Kidney (tissue), 14 donors: ENCODE measurements around the gene PDCD7. TPM values are rescaled to one million over a fixed set of nuclear protein-coding genes. Genes with fewer than 3 reads are reported as not detected.

Experiments
- DNase-seq, 5 donors: peaks; one replicate each; pipeline ENCODE4 v3.0.0-alpha.2; 2013 to 2020
- FAIRE-seq: peaks from 2 replicates; lab custom pipeline; 2012; peaks lifted over from hg19 to GRCh38; lab: Jason Lieb, UNC
- H3K27ac ChIP-seq, 2 donors: one replicate each; pipeline ENCODE4 v1.7.0; 2013; ENCODE audit warnings: low read depth in 2 of 2, low read length in 2 of 2, inconsistent platforms in 1 of 2
- H3K27me3 ChIP-seq: one replicate; pipeline ENCODE4 v1.7.1; 2013; ENCODE audit warnings: low read length, inconsistent platforms; ENCODE audit not compliant: control insufficient read depth, insufficient read depth
- H3K36me3 ChIP-seq, 3 donors: one replicate each; pipeline versions ENCODE4 v1.7.0 to v1.7.1; 2013; ENCODE audit warnings: low read length in 3 of 3, control low read depth in 1 of 3, inconsistent platforms in 1 of 3; ENCODE audit not compliant: insufficient read depth in 3 of 3, control insufficient read depth in 2 of 3
- H3K4me1 ChIP-seq, 3 donors: one replicate each; pipeline versions ENCODE4 v1.7.0 to v1.7.1; 2013; ENCODE audit warnings: low read length in 3 of 3, inconsistent platforms in 1 of 3, low read depth in 1 of 3; ENCODE audit not compliant: control insufficient read depth in 2 of 3, insufficient read depth in 2 of 3
- H3K4me3 ChIP-seq, 3 donors: one replicate each; pipeline versions ENCODE4 v1.7.0 to v1.8.1; 2013; ENCODE audit warnings: low read length in 3 of 3, control low read depth in 1 of 3, inconsistent platforms in 1 of 3
- H3K9ac ChIP-seq, 3 donors: one replicate each; pipeline versions ENCODE4 v1.7.0 to v1.7.1; 2013; ENCODE audit warnings: low read length in 3 of 3, control low read depth in 1 of 3, inconsistent platforms in 1 of 3
- H3K9me3 ChIP-seq, 3 donors: one replicate each; pipeline versions ENCODE4 v1.7.0 to v1.7.1; 2013; ENCODE audit warnings: low read length in 3 of 3, control low read depth in 1 of 3, inconsistent platforms in 1 of 3; ENCODE audit not compliant: control insufficient read depth in 2 of 3, insufficient read depth in 1 of 3
- intact Hi-C: fragments of 100-400 bp; cut with DNase I; formaldehyde crosslinking; loops from one replicate; pipeline ENCODE4 v1.11.1; 2022
- polyA plus RNA-seq: library from polyadenylated mRNA; stranded (reverse); fragments of 350-450 nt; fragmentation: Illumina TruSeq; extraction: RNeasy Lipid Tissue Mini Kit (QIAGEN cat#74804); gene quantifications from one replicate; pipeline ENCODE4 v1.2.3, GENCODE V29; 2014; ENCODE audit warnings: low read depth, low replicate concordance; ENCODE audit not compliant: insufficient read depth
- total RNA-seq: library from RNA; stranded (reverse); fragmentation: NEBNext Ultra II Directional; extraction: Animal tissue kit (Norgen Biotek cat#: 25700); gene quantifications from one replicate; pipeline ENCODE4 v1.2.1, GENCODE V29; 2021
- TF ChIP-seq, protein P1 (sequence below): IDR thresholded peaks from 3 replicates; pipeline ENCODE4 v1.5.1; 2012; ENCODE audit warnings: mild to moderate bottlenecking, moderate library complexity, borderline replicate concordance; ENCODE audit not compliant: insufficient read depth; ENCODE audit errors: extremely low read depth
- donor health status: control.
- donor health status: control.
- donor health status: control.
- donor health status: control.
- donor health status: control.
- donor health status: DM: yes; HTN: yes; CAD: no.
- donor health status: Normal renal cell carcinoma (clear cell type).

Gene PDCD7
- total and polyA plus RNA-seq, 2 donors from 2014 or later: 10.4 to 21.5 TPM

DNA sequence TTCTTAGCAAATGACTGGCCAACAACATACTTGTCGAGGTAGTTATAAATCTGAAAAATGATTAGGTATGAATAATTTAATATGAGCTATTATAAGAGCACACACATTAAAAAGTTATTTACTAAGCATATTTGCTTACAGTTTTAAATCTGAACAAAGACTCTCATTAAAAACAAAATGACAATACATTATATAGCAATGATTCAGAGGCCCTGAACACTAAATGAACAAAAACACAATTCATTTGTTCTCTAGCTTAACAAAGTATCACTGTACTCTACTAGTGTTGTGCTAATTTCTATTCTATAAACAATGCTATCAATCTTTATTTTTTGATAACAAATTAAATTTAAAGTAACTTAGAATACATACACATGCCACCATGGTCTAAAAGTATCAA lies 30.5 kb upstream of the PDCD7 start:
- peaks cover 0 to 9% (median 0%) of the 10 kb centered on the region in 3 donors for H3K4me1 ChIP-seq
- no peak for FAIRE-seq
- intact Hi-C loops: no loop called here
- no peak for DNase-seq
- no peak overlapping the region for H3K9ac ChIP-seq
- no peak overlapping the region for H3K27ac ChIP-seq
- TF ChIP-seq, protein P1, sequence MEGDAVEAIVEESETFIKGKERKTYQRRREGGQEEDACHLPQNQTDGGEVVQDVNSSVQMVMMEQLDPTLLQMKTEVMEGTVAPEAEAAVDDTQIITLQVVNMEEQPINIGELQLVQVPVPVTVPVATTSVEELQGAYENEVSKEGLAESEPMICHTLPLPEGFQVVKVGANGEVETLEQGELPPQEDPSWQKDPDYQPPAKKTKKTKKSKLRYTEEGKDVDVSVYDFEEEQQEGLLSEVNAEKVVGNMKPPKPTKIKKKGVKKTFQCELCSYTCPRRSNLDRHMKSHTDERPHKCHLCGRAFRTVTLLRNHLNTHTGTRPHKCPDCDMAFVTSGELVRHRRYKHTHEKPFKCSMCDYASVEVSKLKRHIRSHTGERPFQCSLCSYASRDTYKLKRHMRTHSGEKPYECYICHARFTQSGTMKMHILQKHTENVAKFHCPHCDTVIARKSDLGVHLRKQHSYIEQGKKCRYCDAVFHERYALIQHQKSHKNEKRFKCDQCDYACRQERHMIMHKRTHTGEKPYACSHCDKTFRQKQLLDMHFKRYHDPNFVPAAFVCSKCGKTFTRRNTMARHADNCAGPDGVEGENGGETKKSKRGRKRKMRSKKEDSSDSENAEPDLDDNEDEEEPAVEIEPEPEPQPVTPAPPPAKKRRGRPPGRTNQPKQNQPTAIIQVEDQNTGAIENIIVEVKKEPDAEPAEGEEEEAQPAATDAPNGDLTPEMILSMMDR: no peak
- no peaks in the 10 kb centered on the region for H3K27me3 ChIP-seq
- H3K9me3 ChIP-seq: no peaks in the 10 kb centered on the region
- H3K4me3 ChIP-seq: no peak overlapping the region
- peaks cover 5 to 11% (median 7%) of the 10 kb centered on the region in 3 donors for H3K36me3 ChIP-seq

DNA sequence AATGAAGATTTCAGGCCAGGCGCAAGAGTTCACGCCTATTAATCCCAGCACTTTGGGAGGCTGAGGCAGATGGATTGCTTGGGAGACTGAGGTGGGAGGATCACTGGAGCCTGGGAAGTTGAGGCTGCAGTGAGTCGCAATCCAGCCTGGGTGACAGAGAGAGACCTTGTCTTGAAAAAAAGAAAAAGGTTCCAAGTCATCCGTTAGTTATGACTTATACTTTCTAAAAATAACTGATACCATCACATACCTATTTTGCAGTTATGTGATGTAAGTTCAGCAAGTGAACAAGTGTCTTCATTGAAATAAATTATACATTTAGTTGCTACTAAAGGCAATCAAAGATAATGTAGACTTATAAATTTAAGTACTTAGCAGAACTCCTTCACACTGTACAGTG lies 29.4 kb upstream of the PDCD7 start:
- H3K9ac ChIP-seq: no peak overlapping the region
- no peak overlapping the region for H3K27ac ChIP-seq
- H3K9me3 ChIP-seq: no peaks in the 10 kb centered on the region
- peaks cover 0 to 9% (median 0%) of the 10 kb centered on the region in 3 donors for H3K4me1 ChIP-seq
- H3K4me3 ChIP-seq: no peak overlapping the region
- H3K36me3 ChIP-seq: peaks cover 5 to 22% (median 7%) of the 10 kb centered on the region in 3 donors
- intact Hi-C loops: no loop called here
- DNase-seq: no peak
- H3K27me3 ChIP-seq: no peaks in the 10 kb centered on the region
- TF ChIP-seq, protein P1: no peak
- FAIRE-seq: no peak

DNA sequence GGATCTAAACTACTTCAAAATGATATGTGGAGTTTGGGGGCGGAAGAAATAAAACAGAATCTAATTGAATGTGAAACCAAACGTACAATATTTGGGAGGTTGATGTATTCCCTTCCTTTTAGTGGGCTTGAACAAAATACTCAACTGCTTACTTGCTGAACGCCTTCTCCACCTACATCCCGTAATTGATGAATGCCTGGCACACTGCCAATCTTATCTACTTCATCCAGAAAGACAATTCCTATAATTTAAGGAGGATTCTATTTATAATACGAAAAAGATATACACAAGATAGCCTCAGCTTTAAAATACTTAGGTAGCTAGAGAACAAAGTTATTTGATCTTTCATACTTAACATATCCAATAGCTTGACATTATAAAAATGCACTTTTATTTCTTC lies 23.1 kb upstream of the PDCD7 start:
- no peak for FAIRE-seq
- Histone ChIP-seq H3K4me3 (no peak overlapping the region), H3K9ac (no peak overlapping the region), H3K4me1 (peaks cover 0 to 9% (median 0%) of the 10 kb centered on the region in 3 donors), H3K36me3 (peaks cover 8 to 49% (median 23%) of the 10 kb centered on the region in 3 donors), H3K27ac (no peak overlapping the region), H3K9me3 (no peaks in the 10 kb centered on the region), H3K27me3 (no peaks in the 10 kb centered on the region)
- intact Hi-C loops: no loop called here
- DNase-seq: no peak
- TF ChIP-seq, protein P1: no peak

DNA sequence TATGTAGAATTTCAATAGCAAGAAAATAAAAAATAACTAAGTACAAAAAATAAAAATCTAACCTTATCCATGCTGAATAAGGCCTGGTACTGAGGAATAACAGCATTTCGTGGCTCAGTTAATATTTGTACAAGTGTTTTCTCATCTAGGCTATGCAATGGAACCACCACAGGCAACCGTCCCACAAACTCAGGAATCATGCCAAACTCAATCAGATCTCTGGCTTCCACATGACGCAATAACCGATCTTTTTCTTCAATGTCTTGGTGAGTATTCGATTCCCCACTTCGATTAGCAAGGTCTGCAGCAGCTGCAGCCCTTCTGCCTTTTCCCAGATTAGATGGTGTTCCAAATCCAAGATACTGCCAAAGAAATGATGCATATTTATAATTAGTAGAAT lies 21.1 kb upstream of the PDCD7 start:
- Histone ChIP-seq H3K27ac (no peak overlapping the region), H3K9ac (no peak overlapping the region), H3K36me3 (peaks cover 10 to 49% (median 26%) of the 10 kb centered on the region in 3 donors), H3K27me3 (no peaks in the 10 kb centered on the region), H3K9me3 (no peaks in the 10 kb centered on the region), H3K4me1 (no peaks in the 10 kb centered on the region), H3K4me3 (no peak overlapping the region)
- intact Hi-C loops: no loop called here
- TF ChIP-seq, protein P1: no peak
- no peak for DNase-seq
- no peak for FAIRE-seq
